NCI-H524 treated with DMSO at 0.1 percent for 48 hours (cell line): ENCODE measurements around the gene CGA.
A peak's percentile ranks its signal among the peaks of the same experiment; 100 is the strongest.
"Not testable (repeated sequence)": the region's sequence is repeated elsewhere in the genome, so short reads cannot be mapped to it uniquely, and the experiment has no call there.

ENCODE experiments used
- DNase-seq: peaks from one replicate; lab custom pipeline; 2025; lab: John Stamatoyannopoulos, UW

Gene CGA

DNA sequence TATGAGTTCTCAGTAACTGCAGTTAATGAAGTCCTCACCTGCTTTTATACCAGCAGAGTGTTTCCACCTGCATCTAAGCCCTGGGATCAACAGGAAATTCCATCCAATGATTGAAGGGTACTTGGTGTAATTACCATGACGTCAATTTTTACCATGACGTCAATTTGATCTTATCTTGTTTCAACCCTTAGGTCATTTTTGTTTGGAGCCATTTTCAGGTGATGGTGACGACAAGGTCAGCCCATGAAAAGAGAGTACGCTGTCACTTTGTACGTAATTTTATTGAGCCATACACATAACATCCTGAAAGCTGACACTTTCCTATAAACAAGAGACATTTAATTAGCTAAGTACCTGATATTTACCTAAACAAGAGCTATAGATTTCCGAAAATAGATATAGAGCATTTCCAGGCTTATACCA, at the start of gene CGA:
CGA (minus strand) TSS at position 20 of the 423 bp plus-strand sequence. CDS start 6,906 bp downstream, outside the sequence.
- no peak for DNase-seq

DNA sequence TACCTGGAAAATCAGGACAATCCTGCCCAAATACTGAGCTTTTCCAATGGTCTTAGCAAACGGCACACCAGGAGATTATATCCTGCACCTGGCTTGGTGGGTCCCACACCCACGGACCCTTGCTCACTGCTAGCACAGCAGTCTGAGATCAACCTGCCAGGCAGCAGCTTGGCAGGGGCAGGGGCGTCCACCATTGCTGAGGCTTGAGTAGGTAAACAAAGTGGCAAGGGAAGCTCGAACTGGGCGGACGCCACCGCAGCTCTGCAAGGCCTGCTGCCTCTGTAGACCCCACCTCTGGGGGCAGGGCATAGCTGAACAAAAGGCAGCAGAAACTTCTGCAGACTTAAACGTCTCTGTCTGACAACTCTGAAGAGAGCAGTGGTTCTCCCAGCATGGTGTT, 45.0 kb upstream of the CGA start:
- DNase-seq: not testable (repeated sequence)

- peak; percentile 18 for DNase-seq
Measured at GRCh38 chr6:87139236-87139635, 44.3 kb upstream of the CGA start.

DNA sequence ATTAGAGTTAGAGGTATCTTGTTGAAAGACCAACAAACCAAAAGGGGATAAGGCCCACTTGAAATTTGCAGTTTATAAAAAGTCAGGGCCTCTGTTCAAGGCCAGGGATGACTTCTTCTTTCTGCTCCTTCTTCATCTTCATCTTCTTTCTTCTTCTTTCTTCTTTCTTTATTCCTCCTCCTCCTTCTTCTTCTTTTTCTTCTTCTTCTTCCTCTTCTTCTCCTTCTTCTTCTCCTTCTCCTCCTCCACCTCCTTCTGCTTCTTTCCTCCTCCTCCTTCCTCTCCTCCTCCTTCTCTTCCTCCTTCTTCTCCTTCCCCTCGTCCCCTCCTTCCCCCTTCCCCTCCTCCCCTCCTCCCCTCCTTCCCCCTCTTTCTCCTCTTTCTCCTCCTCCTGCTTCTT, 42.1 kb upstream of the CGA start:
- DNase-seq: no peak

- DNase-seq: no peak
Measured at GRCh38 chr6:87127737-87128136, 32.8 kb upstream of the CGA start.

DNA sequence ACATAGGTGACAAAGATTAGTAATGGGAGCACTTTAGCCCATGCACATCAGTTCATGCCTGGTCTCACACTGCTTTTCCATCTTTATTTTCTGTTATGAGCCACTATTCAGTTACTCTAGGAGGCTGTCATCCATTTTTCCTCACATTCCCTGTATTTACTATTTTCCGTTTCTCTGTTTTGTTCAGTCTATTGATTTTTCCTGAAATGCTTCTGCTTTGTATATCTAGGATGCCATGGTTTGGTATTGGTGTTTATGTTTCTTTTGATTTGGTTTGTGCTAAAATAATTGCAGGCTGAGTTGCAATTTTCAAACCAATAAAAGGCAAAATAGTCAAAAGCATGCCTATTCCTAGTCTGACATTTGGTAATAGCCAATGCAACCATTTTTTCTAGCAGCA, 31.6 kb upstream of the CGA start:
- DNase-seq: no peak

- no peak for DNase-seq
Measured at GRCh38 chr6:87124074-87124473, 29.2 kb upstream of the CGA start.

DNA sequence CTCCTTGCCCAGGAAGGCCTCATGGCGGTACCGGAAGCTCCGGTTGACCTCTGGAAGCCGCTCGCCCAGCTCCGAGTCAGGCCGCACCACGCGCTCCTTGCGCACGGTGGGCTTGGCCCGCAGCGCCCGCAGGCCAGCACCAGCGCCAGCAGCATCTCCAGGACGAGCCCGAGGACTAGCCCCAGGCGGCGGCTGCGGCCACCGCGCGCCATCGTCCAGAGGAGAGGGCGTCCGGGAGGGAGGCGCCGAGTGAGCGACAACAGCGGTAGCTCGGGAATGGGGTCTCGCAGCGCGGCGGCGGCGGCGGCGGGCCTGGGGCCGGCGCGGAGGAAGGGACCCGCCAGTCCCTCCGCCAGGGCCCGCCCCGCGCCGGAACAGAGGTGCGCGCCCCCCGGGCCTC, 27.6 kb upstream of the CGA start:
- DNase-seq: no peak

DNA sequence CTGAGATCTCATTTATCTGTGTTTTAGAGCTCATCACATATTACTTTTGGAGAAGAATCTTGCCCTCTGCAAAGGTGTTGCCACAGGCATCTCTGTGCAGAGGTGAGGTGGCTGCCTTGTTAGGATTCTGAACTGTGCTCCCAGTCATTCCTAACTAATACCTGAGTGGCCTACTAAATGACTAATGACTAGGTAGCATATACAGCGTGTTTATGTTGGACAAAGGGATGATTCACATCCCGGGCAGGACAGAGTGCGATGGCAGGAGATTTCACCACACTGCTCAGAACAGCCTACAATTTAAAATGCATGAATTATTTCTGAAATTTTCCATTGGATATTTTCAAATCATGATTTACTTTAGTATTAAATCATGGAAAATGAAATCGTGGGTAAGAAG, 23.1 kb upstream of the CGA start:
- DNase-seq: no peak

DNA sequence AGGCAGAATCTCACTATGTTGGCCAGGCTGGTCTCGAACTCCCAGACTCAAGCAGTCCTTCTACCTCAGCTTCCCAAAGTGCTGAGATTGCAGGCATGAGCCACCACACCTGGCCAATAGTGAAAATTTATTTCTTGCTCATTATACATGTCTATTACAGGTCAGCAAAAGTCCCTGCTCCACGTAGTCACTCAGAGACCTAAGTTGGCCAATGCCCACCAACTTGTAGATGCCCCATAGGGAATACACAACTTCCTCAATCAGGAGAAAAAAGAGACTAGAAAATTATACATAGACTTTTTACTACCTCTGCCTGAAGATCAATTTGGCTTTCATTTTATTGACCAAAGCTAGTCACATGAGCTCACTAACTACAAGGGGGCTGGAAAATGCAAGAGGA, 22.0 kb upstream of the CGA start:
- no peak for DNase-seq

DNA sequence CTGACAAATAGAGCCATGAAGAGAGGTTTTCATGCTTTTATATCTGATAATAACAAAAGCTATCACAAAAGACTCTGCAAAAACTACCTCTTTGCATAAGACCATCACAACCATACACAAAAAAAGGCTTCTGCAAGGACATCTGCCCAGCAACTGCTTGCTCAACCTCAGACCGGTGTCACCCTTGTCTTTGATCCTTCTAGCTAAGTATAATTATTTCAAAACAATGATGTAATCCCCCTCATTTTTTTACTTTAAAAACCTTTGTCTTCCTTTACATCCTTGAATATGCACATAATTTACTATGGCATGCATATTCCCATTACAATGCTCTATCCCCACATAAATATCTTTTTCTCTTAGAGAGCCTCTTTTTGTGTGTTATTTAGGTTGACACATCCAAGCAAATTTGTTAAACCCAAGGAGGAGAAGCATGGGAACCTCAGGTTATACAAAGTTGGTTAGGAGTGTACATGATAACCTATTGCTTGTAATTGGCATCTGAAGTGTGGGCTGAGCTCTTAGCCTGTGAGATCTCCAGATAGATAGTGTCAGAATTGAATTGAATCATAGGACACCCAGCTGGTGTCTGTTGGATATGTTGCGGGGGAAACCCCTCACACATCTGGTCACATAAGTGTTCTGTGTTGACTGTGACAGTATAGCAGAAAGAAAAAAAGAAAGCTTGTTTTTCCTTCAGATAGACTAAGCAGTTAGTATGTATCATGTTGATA, 20.7 kb upstream of the CGA start:
- no peak for DNase-seq

DNA sequence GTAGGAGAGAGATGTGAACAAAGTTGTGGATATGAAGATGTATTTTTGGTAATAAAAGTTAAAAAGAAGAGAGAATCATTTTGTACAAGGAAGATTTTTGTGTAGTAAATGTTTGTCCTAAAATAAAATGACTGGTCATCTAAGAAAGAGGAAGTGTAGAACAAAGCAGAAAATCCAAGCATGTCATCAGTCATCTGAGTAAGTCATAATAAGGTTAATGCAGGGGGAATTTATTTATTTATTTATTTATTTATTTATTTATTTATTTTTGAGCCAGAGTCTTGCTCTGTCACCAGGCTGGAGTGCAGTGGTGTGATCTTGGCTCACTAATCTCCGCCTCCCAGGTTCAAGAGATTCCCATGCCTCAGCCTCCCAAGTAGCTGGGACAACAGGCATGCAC, 15.7 kb upstream of the CGA start:
- DNase-seq: no peak

- DNase-seq: no peak
Measured at GRCh38 chr6:87105823-87106222, 10.9 kb upstream of the CGA start.

DNA sequence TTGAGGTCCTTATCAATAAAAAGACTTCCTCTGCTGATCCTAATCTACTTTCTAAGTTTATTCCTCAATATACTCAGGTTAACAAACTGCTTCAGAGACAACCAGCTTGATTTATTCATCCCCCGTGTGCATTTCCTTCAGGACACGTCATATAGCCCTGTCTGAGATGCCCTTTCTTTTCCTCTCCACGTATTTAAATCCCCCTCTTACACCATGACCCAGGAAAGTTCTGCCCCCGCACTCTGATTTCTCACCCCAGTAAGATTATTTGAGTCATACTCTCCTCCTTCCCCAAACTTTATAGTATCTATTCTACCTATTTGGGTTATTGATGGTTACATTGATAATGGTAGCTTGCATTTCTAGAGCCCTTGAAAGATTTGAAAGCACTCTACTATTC, 9.8 kb upstream of the CGA start:
- DNase-seq: no peak

DNA sequence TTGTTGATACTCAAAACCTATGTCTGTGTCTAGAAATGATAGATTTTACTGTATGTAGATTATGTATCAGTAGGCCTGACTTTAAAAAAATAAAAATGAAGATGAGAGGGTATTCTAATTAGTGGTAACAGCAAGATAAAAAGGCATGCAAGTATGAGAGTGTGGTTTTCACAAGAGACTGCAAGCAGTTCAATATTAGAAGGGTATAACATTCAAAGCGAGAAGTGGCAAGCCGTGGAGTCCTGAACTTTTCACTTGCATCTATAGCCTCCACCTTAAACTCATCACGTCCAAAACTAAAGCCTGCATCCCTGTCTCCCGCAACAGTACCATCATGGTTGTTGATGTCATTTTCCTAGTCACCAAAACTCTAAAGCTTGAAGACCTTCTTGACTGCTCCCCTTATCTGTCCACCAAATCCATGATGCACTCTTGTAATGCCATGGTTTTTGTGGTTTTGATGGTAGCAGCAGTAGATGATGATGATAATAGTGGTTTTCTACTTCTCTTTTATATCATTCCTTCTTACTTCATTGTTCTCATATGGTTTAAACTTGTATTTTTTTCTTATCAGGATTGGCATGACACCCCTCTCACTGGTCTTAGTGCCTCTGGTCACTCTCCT, 9.2 kb upstream of the CGA start:
- DNase-seq: no peak

GRCh38 chr6:87102151-87102621, 7.3 kb upstream of the CGA start:
- no peak for DNase-seq

DNA sequence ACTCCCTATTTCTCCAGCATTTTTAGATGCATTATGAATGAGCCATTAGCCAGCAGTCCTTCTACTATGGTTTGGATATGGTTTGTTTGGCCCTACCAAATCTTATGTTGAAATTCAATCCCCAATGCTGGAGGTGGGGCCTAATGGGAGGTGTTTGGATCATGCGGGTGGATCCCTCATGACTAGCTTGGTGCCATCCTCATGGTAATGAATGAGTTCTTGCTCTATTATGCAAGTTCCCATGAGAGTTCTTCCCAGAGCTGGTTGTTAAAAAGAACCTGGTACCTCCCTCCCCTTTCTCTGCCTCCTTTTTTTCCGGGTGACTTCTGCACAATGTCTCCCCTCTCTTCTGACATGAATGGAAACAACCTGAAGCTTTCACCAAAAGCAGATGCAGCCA, 6.2 kb upstream of the CGA start:
- no peak for DNase-seq

DNA sequence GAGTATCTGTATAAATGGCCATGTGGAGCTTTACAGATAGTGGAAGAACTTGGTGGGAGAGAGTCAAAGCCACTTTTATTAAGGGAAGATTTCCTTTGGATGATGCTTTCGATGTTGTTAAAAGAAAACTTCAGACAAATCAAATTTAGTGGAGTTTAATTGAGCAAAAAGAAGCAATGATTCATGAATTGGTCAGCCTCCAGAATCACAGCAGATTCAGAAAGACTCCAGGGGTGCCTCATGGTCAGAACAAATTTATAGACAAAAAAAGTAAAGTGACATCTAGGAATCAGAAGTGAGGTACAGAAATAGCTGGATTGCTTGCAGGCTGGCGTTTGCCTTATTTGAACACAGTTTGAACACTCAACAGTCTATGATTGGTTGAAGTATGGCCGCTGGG, 5.3 kb upstream of the CGA start:
- DNase-seq: no peak

- DNase-seq: no peak
Measured at GRCh38 chr6:87099472-87099871, 4.6 kb upstream of the CGA start.

DNA sequence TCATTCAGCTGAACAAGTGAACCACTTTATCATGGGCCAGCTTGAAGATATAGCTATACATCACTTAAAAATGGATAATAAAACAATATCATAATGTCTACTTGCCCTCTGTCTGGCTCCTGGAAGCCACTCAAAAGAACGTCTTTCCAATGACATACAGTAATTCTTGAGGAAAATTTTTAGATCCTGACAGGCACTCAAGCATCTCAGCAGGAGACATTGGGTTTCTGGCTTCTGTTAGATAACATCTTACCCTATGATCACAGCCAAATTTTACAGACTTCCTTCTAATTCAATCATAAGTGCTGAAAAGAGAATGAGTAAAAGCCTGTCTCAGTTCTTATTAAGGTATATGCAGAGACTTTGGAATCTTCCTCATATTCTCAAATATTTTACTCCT, 330 bp downstream of the CGA start:
- no peak for DNase-seq

DNA sequence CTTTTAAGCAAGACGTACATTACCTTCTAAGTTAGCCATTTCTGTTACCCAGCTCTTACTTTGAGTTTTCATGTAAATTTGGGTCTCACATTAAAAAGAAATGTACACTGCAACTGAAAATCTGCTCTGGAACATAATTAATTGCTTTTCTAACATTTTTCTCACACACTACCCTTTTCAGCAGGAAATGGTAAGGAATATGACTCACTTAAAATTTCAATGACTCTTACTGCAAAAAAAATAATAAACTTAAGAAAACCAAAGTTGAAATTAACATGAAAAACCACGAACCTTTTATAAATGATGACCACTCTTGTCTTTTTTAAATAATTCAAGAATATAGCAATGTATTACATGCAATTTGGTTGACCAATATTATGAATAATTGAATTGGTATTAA, 1.3 kb downstream of the CGA start:
- DNase-seq: no peak

DNA sequence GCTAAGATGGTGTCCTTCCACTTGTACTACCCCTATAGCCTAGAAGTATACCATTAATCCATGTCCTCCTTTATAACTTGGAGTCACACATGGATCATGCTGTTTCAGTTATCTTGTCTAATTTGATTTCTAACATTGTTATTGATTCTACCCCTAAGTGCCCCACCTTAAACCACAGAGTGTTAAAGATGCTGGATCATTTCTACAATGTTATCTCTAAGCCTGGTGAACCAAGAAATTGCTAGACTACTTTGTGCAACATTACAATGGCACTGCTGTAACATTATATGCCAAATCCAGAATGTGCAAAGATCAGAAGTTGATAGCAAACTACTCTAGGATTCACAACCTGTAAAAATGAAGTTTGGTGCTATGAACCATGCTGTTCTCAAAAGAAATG, 1.7 kb downstream of the CGA start:
- DNase-seq: no peak

GRCh38 chr6:87092435-87092834, 2.5 kb downstream of the CGA start:
- no peak for DNase-seq

DNA sequence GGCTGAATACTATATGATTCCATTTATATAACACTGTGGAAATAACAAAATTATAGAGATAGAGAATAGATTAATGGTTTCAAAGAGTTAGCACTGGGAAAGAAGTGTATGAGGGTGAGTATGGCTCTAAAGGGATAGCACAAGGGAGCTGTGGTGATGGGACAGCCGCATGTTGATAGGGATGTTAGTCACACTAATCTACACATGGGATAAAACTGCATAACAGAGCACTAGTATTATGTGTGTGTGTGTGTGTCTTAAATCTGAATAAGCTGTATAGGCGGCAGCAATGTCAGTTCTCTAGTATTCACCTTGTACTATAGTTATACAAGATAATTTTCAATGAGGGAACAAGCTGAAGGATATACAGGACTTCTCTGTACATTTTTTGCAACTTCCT, 5.8 kb downstream of the CGA start:
- DNase-seq: no peak
